ENCODE data around the gene INSC.

INSC gene

GRCh38 chr11:15293975-15294620 lies 179.4 kb downstream of the INSC start:
- no peak for DNase-seq (ENCODE audit: low spot score)

GRCh38 chr11:15295695-15296094 lies 181.0 kb downstream of the INSC start:
- DNase-seq (ENCODE audit: low spot score): no peak
